Skin of body (tissue), 2 donors: ENCODE measurements around the gene LNX1. TPM values are rescaled to one million over a fixed set of nuclear protein-coding genes. Genes with fewer than 3 reads are reported as not detected.
"Not testable (repeated sequence)": the region's sequence is repeated elsewhere in the genome, so short reads cannot be mapped to it uniquely, and the experiment has no call there.

Source experiments
- DNase-seq: peaks from one replicate; lab custom pipeline; 2025; lab: John Stamatoyannopoulos, UW
- total RNA-seq: library from RNA; depleted of rRNA; stranded (reverse); fragments of >200 nt; gene quantifications from one replicate; pipeline ENCODE4 v1.2.3, GENCODE V29; 2014

LNX1 gene
- total RNA-seq, 1 donor from 2014 or later = 6.9 TPM

DNA sequence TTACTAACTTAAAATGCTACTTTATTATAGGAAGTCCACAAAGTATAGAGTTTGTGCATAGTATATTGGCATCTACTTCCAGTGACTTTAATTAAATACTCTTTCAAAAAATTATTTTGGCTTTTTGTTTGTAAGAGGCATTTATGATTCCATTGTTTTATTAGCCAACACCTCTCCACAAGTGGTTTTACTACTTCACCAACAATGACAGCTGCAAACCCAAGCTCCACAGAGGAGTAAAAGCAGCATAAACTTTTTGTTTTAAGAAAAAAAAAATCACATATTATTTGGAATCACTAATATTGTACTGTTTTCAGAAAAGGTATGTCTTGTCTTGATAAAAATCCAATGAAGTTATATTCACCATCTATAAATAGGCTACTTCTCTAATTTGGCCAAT, 125.4 kb downstream of the LNX1 start:
- no peak for DNase-seq

GRCh38 chr4:53465281-53465680, 126.0 kb downstream of the LNX1 start:
- DNase-seq = no peak

DNA sequence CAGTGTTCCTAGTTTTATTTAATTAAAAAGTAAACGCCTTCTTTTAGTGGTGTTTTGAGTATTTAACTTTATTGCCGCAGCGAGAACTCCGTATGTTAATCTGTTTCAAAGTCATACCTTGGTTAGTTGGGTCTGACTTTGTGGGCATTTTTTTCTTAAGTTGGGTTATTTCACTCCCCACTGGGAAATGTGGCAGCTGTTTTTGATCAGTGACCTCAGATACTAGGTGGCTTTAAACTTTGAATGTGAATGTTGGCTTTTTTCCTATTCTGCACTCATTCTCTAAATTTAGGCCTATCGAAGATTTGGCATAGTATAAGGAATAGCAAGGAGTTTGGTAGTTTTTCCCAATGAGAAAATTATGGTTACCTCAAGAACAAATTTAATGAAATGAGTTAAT, 127.9 kb downstream of the LNX1 start:
- no peak for DNase-seq

- DNase-seq = no peak
These were observed 130.0 kb downstream of the LNX1 start for GRCh38 chr4:53461244-53461643.

DNA sequence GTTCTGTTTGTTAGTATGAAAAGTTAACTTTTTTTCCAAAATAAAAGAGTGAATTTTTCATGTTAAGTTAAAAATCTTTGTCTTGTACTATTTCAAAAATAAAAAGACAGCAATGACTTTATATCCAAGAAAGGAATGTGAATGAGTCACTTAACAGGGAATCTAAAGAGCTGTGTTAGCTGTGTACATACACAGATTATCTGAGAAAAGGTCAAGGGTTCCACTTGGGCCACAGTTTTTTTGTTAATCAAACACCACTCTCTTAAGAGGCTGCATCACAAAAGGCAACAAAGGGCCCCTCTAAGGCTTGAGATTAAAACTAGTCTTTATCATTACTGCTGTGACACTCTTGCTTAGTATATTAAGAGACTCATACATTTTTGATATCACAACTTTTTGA, 131.7 kb downstream of the LNX1 start:
- no peak for DNase-seq

DNA sequence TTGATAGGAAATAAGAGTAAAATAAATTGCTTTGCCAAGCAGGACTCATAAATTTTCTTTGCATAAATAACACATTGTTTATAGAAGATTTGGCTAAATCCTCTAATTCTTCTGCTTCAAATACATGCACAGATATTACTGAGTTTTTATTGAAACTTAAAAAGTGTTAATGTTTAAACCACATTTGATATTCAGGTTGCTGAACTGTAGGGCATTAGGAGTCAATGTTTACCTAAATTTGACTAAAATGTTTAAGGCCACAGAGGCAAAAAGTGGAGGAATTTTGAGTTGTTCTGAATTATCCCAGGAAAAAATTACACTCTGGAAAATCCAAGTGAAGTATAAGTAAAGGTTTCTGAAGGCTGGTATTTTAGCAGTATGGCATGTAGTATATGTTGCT, 135.1 kb downstream of the LNX1 start:
- DNase-seq = no peak

DNA sequence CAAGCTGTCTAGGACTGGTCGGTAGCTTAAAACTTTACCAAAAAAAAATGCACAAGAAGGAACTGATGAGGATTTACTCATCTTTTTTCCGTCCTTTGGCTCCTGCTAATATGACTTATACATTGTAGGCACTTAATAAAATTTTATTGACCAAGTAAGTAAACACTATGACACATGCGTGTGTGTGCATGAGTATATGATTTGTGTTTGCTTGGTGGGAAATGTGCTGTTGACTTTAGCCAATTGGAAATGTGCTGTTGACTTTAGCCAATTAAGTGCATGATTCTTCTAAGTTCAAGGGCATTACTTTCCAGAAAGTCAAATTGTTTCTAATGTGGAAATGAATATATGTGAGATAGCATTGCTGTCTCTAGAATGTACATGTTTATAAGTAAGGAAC, 135.5 kb downstream of the LNX1 start:
- DNase-seq = no peak

DNA sequence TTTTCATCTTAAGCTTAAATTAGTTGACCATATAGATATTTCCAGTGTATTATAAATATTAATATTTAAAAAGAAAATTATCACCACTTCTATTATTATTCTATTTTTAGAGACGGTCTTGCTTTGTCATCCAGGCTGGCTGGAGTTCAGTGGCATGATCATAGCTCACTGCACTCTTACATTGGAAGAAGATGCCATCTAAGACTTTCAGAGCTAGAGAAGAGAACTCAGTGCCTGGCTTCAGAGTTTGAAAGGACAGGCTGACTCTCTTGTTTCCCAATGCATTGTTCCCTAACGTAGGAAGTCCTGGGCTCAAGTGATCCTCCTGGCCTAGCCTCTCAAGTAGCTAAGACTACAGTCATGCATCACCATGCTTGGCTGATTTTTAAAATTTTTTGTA, 137.9 kb downstream of the LNX1 start:
- DNase-seq = no peak

GRCh38 chr4:53450773-53451172, 140.5 kb downstream of the LNX1 start:
- DNase-seq = no peak

DNA sequence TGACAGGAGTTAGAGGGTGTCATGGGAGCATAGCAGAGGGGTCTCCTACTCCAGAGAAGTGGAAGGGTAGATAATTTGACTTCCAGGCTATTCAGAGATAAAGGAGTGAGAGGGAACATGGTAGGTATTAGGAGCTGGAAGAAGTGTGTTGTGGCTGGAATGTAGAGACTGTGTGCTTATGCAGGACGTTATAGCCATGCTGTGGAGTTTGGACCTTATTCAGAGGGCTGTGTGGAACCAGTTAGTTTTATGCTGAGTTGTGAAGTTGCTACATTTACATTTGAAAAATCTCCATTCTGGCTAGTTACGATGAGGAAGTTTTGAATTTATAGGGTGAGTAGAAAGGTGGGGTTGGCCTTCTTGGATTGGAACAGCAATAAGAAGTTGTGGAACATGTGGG, 146.3 kb downstream of the LNX1 start:
- no peak for DNase-seq

- no peak for DNase-seq
These were observed 149.7 kb downstream of the LNX1 start for GRCh38 chr4:53441564-53441963.

DNA sequence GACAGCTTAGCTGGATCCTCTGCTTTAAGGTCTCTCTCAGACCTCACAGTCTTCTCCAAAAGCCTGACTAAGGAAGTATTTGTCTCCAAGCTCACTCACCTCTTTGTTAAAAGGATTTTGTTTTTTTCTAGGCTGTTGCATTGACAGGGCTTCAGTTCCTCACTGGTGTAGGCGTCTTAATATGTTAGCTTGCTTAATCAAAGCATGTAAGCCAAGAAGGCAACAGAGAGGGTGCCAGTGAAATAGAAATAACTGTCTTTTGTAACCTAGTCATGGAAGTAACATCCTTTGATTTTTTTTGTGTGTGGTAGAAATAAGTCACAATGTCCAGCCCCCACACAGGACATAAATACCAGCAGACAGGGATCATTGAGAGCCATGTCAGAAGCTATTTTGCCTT, 155.0 kb downstream of the LNX1 start:
- DNase-seq = no peak

- DNase-seq = no peak
These were observed 158.5 kb downstream of the LNX1 start for GRCh38 chr4:53432528-53433424.

GRCh38 chr4:53431052-53431451, 160.2 kb downstream of the LNX1 start:
- no peak for DNase-seq

GRCh38 chr4:53427366-53427765, 163.9 kb downstream of the LNX1 start:
- no peak for DNase-seq

DNA sequence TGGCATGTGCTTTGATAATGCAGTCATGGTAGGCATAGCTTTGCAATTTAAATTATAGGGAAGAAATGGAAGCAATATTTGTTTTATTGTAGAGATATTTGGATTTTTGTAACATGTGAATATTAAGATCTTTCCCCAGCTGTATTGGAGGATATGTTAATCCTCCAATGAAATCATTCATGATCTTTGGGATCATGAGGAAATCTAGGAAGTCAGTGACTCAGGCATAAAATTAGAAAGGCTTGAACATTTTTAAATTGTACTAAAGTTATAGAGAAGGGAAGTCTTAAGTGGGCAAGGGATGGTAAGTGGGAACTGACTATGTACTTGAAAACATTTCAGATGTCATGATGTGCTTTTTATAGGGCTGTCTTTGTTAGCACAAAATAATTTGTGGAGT, 167.0 kb downstream of the LNX1 start:
- no peak for DNase-seq

DNA sequence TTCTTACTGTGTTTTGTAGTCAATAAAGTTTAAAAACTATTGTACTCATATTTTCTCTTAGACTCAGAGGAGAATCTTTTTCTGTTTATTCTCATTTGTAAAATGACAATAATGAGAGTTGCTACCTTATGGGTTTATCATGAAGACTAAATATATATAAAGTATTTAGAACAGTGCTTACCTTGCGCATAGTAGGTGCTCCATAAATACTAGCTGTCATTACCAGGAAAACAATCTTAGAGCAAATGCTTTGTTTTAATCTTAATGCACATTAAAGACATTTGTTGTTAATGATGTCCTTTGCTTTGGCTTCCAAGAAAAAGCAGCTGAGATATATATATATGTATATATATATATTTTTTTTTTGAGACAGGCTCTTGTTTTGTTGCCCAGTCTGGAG, 168.9 kb downstream of the LNX1 start:
- no peak for DNase-seq

GRCh38 chr4:53421791-53422190, 169.5 kb downstream of the LNX1 start:
- DNase-seq = no peak

- DNase-seq = no peak
These were observed 172.1 kb downstream of the LNX1 start for GRCh38 chr4:53419208-53419607.

DNA sequence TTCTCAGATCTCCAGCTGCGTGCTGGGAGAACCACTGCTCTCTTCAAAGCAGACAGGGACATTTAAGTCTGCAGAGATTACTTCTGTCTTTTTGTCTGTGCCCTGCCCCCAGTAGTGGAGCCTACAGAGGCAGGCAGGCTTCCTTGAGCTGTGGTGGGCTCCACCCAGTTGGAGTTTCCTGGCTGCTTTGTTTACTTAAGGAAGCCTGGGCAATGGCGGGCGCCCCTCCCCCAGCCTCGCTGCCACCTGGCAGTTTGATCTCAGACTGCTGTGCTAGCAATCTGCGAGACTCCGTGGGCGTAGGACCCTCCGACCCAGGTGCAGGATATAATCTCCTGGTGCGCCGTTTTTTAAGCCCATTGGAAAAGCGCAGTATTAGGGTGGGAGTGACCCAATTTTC, 181.8 kb downstream of the LNX1 start:
- DNase-seq = not testable (repeated sequence)
